ENCODE data around the gene LHFPL3. TPM values are rescaled to one million over a fixed set of nuclear protein-coding genes. Genes with fewer than 3 reads are reported as not detected.
A peak's percentile ranks its signal among the peaks of the same experiment; 100 is the strongest.

Gene LHFPL3
- total RNA-seq, 6 experiments from 2014 or later = not detected

DNA sequence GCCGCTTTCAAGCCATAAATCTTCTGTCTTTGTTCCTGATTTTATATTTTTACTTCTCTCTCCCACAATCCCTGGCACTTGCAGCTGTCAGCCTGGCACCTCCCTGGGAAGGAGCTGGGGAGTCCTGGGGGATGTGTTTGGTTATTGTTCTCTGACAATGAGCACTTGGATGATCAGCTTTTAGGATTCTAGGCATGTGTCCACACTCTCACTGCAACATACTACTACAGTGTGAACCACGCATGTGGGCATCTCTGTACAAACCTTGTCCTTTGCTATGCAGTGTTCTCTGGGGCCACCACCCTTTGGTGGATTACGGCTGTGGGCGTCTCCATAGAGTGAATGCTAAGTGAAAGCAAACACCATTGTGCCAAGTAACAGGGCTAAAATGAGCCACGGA, 517.2 kb downstream of the LHFPL3 start:
- WGBS (ENCODE audit: insufficient coverage, low coverage, low lambda C conversion rate, missing lambda C conversion rate) = 54% methylated on average over 5 of the region's 5 CpGs
- TF ChIP-seq, protein P1, sequence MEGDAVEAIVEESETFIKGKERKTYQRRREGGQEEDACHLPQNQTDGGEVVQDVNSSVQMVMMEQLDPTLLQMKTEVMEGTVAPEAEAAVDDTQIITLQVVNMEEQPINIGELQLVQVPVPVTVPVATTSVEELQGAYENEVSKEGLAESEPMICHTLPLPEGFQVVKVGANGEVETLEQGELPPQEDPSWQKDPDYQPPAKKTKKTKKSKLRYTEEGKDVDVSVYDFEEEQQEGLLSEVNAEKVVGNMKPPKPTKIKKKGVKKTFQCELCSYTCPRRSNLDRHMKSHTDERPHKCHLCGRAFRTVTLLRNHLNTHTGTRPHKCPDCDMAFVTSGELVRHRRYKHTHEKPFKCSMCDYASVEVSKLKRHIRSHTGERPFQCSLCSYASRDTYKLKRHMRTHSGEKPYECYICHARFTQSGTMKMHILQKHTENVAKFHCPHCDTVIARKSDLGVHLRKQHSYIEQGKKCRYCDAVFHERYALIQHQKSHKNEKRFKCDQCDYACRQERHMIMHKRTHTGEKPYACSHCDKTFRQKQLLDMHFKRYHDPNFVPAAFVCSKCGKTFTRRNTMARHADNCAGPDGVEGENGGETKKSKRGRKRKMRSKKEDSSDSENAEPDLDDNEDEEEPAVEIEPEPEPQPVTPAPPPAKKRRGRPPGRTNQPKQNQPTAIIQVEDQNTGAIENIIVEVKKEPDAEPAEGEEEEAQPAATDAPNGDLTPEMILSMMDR (IDR thresholded peaks at IDR 0.05) = no peak
- no peak for TF ChIP-seq POLR2A (IDR thresholded peaks at IDR 0.05)
- Histone ChIP-seq H3K27ac (no peak overlapping the region), H3K4me1 (no peaks in the 10 kb centered on the region), H3K36me3 (no peaks in the 10 kb centered on the region), H3K4me3 (no peak overlapping the region), H3K27me3 (no peaks in the 10 kb centered on the region), H3K9me3 (peaks cover 0 to 2% (median 0%) of the 10 kb centered on the region in 4 donors)
- intact Hi-C loops (cut with DNase I) = no loop called here
- ATAC-seq (no peak), DNase-seq (no peak)

DNA sequence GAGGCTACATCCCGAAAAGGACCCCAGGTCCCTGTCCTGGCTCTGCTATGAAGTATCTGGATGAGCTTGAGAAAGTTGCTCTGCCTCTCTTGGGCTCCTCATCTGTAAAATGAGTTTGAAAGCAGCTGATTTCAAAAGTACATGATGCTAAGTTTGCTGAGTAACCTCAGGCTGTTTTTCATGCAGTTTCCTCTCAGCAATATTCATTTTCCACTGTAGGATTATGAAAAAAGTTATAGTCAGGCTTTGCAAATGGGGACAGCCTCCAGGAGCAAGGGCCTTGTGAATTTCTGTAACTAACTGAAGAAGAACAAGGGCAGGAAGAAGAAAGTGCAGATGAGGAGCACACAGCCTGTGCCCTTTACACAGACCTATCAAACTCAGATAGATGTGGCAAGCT, 518.3 kb downstream of the LHFPL3 start:
- no peak for TF ChIP-seq POLR2A (IDR thresholded peaks at IDR 0.05)
- TF ChIP-seq, protein P1 (IDR thresholded peaks at IDR 0.05) = no peak
- Histone ChIP-seq H3K36me3 (no peaks in the 10 kb centered on the region), H3K9me3 (peaks cover 0 to 2% (median 0%) of the 10 kb centered on the region in 4 donors), H3K27ac (no peak overlapping the region), H3K4me3 (no peak overlapping the region), H3K4me1 (no peaks in the 10 kb centered on the region), H3K27me3 (no peaks in the 10 kb centered on the region)
- 33% methylated on average over 1 of the region's 1 CpG for WGBS (ENCODE audit: insufficient coverage, low coverage, low lambda C conversion rate, missing lambda C conversion rate)
- intact Hi-C loops (cut with DNase I) = no loop called here
- DNase-seq (no peak), ATAC-seq (no peak)

DNA sequence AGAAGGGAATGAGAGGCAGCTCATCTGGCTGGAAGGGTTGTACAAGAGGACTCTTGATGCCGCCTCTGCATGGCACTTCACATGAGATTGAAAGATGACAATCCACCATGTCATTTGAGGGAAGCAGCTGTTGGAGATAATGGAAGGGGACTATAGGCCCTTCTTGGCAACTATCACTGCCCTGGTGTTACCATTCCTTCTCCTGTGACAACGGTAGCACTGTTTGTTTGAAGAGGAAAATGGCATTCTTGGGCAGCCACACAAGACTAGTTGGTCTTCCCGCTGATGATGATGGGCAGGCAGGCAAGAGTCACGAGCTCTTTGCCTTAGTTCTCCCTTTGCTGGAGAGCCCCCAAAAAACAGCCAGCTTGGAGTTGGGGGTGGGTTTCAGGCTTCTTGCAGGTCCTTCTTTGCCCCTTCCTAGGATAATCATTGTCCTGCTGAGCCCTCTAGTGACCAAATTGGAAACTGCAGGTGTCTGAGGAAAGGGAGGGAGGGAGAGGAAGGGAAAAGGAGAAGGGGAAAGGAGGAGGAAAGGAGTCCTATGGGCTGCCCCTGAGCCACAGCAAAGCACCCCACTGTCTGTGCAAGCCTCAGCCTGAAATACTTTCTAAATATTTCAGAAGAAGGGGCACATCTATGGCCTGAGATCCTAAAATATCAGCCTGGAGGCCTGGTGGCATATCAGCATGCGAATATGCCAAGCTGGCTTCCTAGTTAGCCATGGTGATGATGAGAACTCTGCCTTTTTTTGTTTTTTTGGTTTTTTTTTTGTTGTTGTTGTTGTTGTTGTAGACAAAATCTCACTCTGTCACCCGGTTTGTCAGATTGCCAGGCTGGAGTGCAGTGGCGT, 520.0 kb downstream of the LHFPL3 start:
- TF ChIP-seq, protein P1 (IDR thresholded peaks at IDR 0.05) = peak; percentile 64 to 77 (median 76)
- no peak for TF ChIP-seq POLR2A (IDR thresholded peaks at IDR 0.05)
- Histone ChIP-seq H3K4me1 (no peaks in the 10 kb centered on the region), H3K36me3 (no peaks in the 10 kb centered on the region), H3K4me3 (no peak overlapping the region), H3K27me3 (no peaks in the 10 kb centered on the region), H3K9me3 (peaks cover 0 to 2% (median 0%) of the 10 kb centered on the region in 4 donors), H3K27ac (no peak overlapping the region)
- intact Hi-C loops (cut with DNase I) = no loop called here
- DNase-seq (peak in 1 of 3 donors; percentile 54), ATAC-seq (peak; percentile 59 to 74 (median 69))
- WGBS (ENCODE audit: insufficient coverage, low coverage, low lambda C conversion rate, missing lambda C conversion rate) = 41% methylated on average over 6 of the region's 7 CpGs

DNA sequence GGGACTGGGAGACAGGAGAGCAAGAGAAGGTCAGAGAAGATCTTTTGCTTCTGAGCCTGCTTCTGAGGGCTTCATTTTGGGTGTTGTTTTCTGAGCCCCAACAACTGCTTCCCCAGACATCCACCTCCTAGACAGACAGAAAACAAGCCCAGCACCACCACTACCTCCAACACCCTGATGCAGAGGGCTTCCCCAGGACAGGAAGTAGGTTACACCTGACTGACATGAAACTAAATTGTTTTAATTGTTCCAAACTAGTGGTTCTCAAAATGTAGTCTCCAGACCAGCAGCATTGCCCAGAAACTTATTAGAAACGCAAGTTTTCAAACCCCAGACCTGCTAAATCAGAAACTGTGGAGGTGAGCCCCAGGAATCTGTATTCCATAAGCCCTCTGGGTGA, 522.0 kb downstream of the LHFPL3 start:
- ATAC-seq (no peak), DNase-seq (no peak)
- H3K27me3 ChIP-seq = no peaks in the 10 kb centered on the region
- H3K4me1 ChIP-seq = no peaks in the 10 kb centered on the region
- H3K9me3 ChIP-seq = peaks cover 0 to 2% (median 0%) of the 10 kb centered on the region in 4 donors
- TF ChIP-seq, protein P1 (IDR thresholded peaks at IDR 0.05) = no peak
- TF ChIP-seq POLR2A (IDR thresholded peaks at IDR 0.05) = no peak
- intact Hi-C loops (cut with DNase I) = no loop called here
- H3K4me3 ChIP-seq = no peak overlapping the region
- H3K36me3 ChIP-seq = no peaks in the 10 kb centered on the region
- no peak overlapping the region for H3K27ac ChIP-seq
- WGBS (ENCODE audit: insufficient coverage, low coverage, low lambda C conversion rate, missing lambda C conversion rate) = no CpG with 5 or more reads among the region's 1 CpG

Measured in right lobe of liver (tissue), 6 donors.